GM23338 (cell line): ENCODE data around the gene HNRNPR. TPM values are rescaled to one million over a fixed set of nuclear protein-coding genes. Genes with fewer than 3 reads are reported as not detected.

Experiments used
- ATAC-seq: fragments of 200-7000 bp; cut with Tn5 transposase; 3 replicates; pipeline ENCODE4 v1.9.1; 2020
- DNase-seq: peaks from one replicate; pipeline ENCODE4 v3.0.0-alpha.2; 2015; ENCODE audit warnings: low spot score
- H2AFZ ChIP-seq: fragments of 200-600 bp; sonication (generic); 2 replicates; pipeline ENCODE4 v1.8.0; 2016; ENCODE audit warnings: antibody characterized with exemption, mild to moderate bottlenecking, moderate library complexity
- H3F3A ChIP-seq: fragments of 200-600 bp; sonication (generic); replicated peaks from 2 replicates; pipeline ENCODE4 v1.8.0; 2017; ENCODE audit warnings: antibody characterized with exemption, mixed run types, low read depth
- H3K27ac ChIP-seq: fragments of 200-600 bp; sonication (generic); 2 replicates; pipeline ENCODE4 v1.6.1; 2016; ENCODE audit warnings: low read depth
- H3K27me3 ChIP-seq: fragments of 200-600 bp; sonication (generic); 2 replicates; pipeline ENCODE4 v1.8.0; 2016; ENCODE audit warnings: mild to moderate bottlenecking, mixed run types, moderate library complexity; ENCODE audit not compliant: insufficient read depth
- H3K36me3 ChIP-seq: fragments of 200-600 bp; sonication (generic); 2 replicates; pipeline ENCODE4 v1.8.0; 2016; ENCODE audit warnings: mild to moderate bottlenecking; ENCODE audit not compliant: insufficient read depth
- H3K4me1 ChIP-seq: fragments of 200-600 bp; sonication (generic); 2 replicates; pipeline ENCODE4 v1.8.0; 2016; ENCODE audit warnings: mild to moderate bottlenecking, moderate library complexity; ENCODE audit not compliant: insufficient read depth
- H3K4me2 ChIP-seq: fragments of 200-600 bp; sonication (generic); 2 replicates; pipeline ENCODE4 v1.7.1; 2017; ENCODE audit warnings: mixed run types
- H3K4me3 ChIP-seq: fragments of 200-600 bp; sonication (generic); 2 replicates; pipeline ENCODE4 v1.6.1; 2016; ENCODE audit warnings: mixed run types
- H3K79me2 ChIP-seq: fragments of 200-600 bp; sonication (generic); replicated peaks from 2 replicates; pipeline ENCODE4 v1.8.0; 2017; ENCODE audit warnings: mild to moderate bottlenecking; ENCODE audit not compliant: insufficient read depth
- H3K9me2 ChIP-seq: fragments of 200-600 bp; sonication (generic); 2 replicates; pipeline ENCODE4 v1.8.0; 2017; ENCODE audit not compliant: insufficient read depth
- H4K20me1 ChIP-seq: fragments of 200-600 bp; sonication (generic); replicated peaks from 2 replicates; pipeline ENCODE4 v1.8.0; 2017; ENCODE audit warnings: mild to moderate bottlenecking; ENCODE audit not compliant: insufficient read depth
- H3K27ac Mint-ChIP-seq: 2 replicates; pipeline ENCODE4 v1.8.0; 2020; ENCODE audit warnings: inconsistent platforms, mild to moderate bottlenecking, moderate library complexity, mixed read lengths
- H3K27me3 Mint-ChIP-seq: 3 replicates; pipeline ENCODE4 v1.8.0; 2022; ENCODE audit warnings: low read depth, mild to moderate bottlenecking, moderate library complexity, mixed read lengths, inconsistent platforms; ENCODE audit not compliant: insufficient read depth, poor library complexity
- H3K36me3 Mint-ChIP-seq: 3 replicates; pipeline ENCODE4 v1.8.0; 2021; ENCODE audit warnings: low read depth, mild to moderate bottlenecking, inconsistent platforms, moderate library complexity, mixed read lengths
- H3K4me1 Mint-ChIP-seq: 3 replicates; pipeline ENCODE4 v1.8.0; 2020; ENCODE audit warnings: mild to moderate bottlenecking, inconsistent platforms, mixed read lengths
- H3K4me3 Mint-ChIP-seq: 3 replicates; pipeline ENCODE4 v1.8.0; 2021; ENCODE audit warnings: moderate library complexity, mild to moderate bottlenecking, inconsistent platforms, mixed read lengths
- H3K9me3 Mint-ChIP-seq: 3 replicates; pipeline ENCODE4 v1.8.0; 2020; ENCODE audit warnings: moderate library complexity, mild to moderate bottlenecking, inconsistent platforms, mixed read lengths
- CTCF ChIP-seq, 2 experiments: fragments of 200-600 bp in 1 of 2; sonication (generic) in 1 of 2; conservative IDR thresholded peaks; 2 replicates each; pipeline versions ENCODE4 v1.5.1 to v1.6.1; 2016 to 2017; ENCODE audit warnings: antibody characterized with exemption in 2 of 2, low read depth in 2 of 2, mild to moderate bottlenecking in 2 of 2, moderate library complexity in 1 of 2
- ETS1 ChIP-seq: IDR thresholded peaks from 2 replicates; pipeline ENCODE4 v1.6.1; 2016; ENCODE audit warnings: antibody characterized with exemption
- EZH2 ChIP-seq: fragments of 200-600 bp; sonication (generic); IDR thresholded peaks from one replicate; pipeline ENCODE4 v1.8.0; 2017; ENCODE audit warnings: antibody characterized with exemption, mild to moderate bottlenecking, low read depth; ENCODE audit not compliant: unreplicated experiment
- EZH2phosphoT487 ChIP-seq: fragments of 200-600 bp; sonication (generic); IDR thresholded peaks from one replicate; pipeline ENCODE4 v1.8.1; 2018; ENCODE audit warnings: antibody characterized with exemption; ENCODE audit not compliant: unreplicated experiment
- JUNB ChIP-seq: IDR thresholded peaks from one replicate; pipeline ENCODE4 v1.6.1; 2016; ENCODE audit warnings: antibody characterized with exemption; ENCODE audit not compliant: unreplicated experiment
- POLR2AphosphoS5 ChIP-seq: IDR thresholded peaks from 2 replicates; pipeline ENCODE4 v1.6.1; 2016; ENCODE audit warnings: antibody characterized with exemption, low read depth
- REST ChIP-seq: IDR thresholded peaks from one replicate; pipeline ENCODE4 v1.6.1; 2018; ENCODE audit warnings: antibody characterized with exemption; ENCODE audit not compliant: unreplicated experiment
- STAT1 ChIP-seq: IDR thresholded peaks from one replicate; pipeline ENCODE4 v1.6.1; 2016; ENCODE audit warnings: antibody characterized with exemption; ENCODE audit not compliant: unreplicated experiment
- ZNF114 ChIP-seq: fragments of 250-450 bp; sonication (Bioruptor Pico); IDR thresholded peaks from 2 replicates; pipeline ENCODE4 v1.5.0; 2020; ENCODE audit warnings: mild to moderate bottlenecking, moderate library complexity
- ZNF462 ChIP-seq: fragments of 250-450 bp; sonication (Bioruptor Pico); IDR thresholded peaks from 2 replicates; pipeline ENCODE4 v1.5.0; 2020; ENCODE audit warnings: mild to moderate bottlenecking, moderate library complexity
- polyA plus RNA-seq: library from polyadenylated mRNA; unstranded; fragments of >200 nt; fragmentation: Nextera tagmentation; extraction: Ambion mirVana; gene quantifications from 2 replicates; pipeline ENCODE4 v1.2.1, GENCODE V29; 2016
- total RNA-seq: library from RNA; depleted of rRNA; stranded (reverse); fragments of >200 nt; shearing (Covaris generic); gene quantifications from 2 replicates; pipeline ENCODE4 v1.2.3, GENCODE V29; 2014

The HNRNPR gene
- total and polyA plus RNA-seq, 2 experiments from 2014 or later: 147 to 200 TPM

- TF ChIP-seq REST (no peak), POLR2AphosphoS5 (no peak), EZH2phosphoT487 (no peak), ZNF114 (no peak), EZH2 (no peak), ETS1 (no peak), STAT1 (no peak), JUNB (no peak), CTCF (conservative IDR thresholded peaks at IDR 0.05; ENCODE audit: low read depth in 2 of 2) (no peak)
Measured at GRCh38 chr1:23278717-23279116, 65.4 kb downstream of the HNRNPR start (continued).

GRCh38 chr1:23276531-23276930, 67.6 kb downstream of the HNRNPR start:
- Mint-ChIP-seq H3K27me3 (peaks cover 3% of the 10 kb centered on the region), H3K27ac (no peak overlapping the region), H3K4me3 (no peak overlapping the region), H3K4me1 (no peaks in the 10 kb centered on the region), H3K36me3 (peaks cover 6% of the 10 kb centered on the region; the same call in 1 of the 3 replicates), H3K9me3 (no peaks in the 10 kb centered on the region)
- DNase-seq (no peak), ATAC-seq (no peak)
- H3K4me1 ChIP-seq: peaks cover 10% of the 10 kb centered on the region; the same call in 1 of the 2 replicates
- H3K27me3 ChIP-seq: no peaks in the 10 kb centered on the region
- no peaks in the 10 kb centered on the region for H3F3A ChIP-seq
- 0 out of 2 replicates have a peak, but pooled peaks cover 3% of the 10 kb centered on the region for H3K36me3 ChIP-seq
- no peak overlapping the region for H3K4me3 ChIP-seq
- H3K27ac ChIP-seq: no peak overlapping the region
- H3K4me2 ChIP-seq: no peak overlapping the region
- H2AFZ ChIP-seq: no peak overlapping the region
- H3K9me2 ChIP-seq: no peaks in the 10 kb centered on the region
- H3K79me2 ChIP-seq: no peaks in the 10 kb centered on the region
- H4K20me1 ChIP-seq: 0 out of 2 replicates have a peak, but pooled peaks cover 3% of the 10 kb centered on the region
- TF ChIP-seq ZNF462 (no peak), EZH2 (no peak)
